Liver (tissue), 3 donors: Measurements from ENCODE around the gene MED23.

ENCODE experiments used
- ATF3 ChIP-seq: IDR thresholded peaks from 2 replicates; pipeline ENCODE4 v1.6.1; 2016; ENCODE audit warnings: antibody characterized with exemption
- EGR1 ChIP-seq, 2 donors: IDR thresholded peaks; 2 replicates each; pipeline ENCODE4 v1.6.1; 2016 to 2018; ENCODE audit warnings: antibody characterized with exemption in 2 of 2, low read depth in 2 of 2
- GABPA ChIP-seq, 2 donors: IDR thresholded peaks in 1 of 2; conservative IDR thresholded peaks in 1 of 2; 2 replicates each; pipeline ENCODE4 v1.6.1; 2016; ENCODE audit warnings: antibody characterized with exemption in 2 of 2, mild to moderate bottlenecking in 1 of 2, moderate library complexity in 1 of 2
- MAX ChIP-seq: IDR thresholded peaks from 2 replicates; pipeline ENCODE4 v1.6.1; 2016; ENCODE audit warnings: antibody characterized with exemption
- RAD21 ChIP-seq, 2 donors: IDR thresholded peaks; 2 replicates each; pipeline ENCODE4 v1.6.1; 2016; ENCODE audit warnings: antibody characterized with exemption in 2 of 2, mild to moderate bottlenecking in 2 of 2
- REST ChIP-seq: IDR thresholded peaks from 2 replicates; pipeline ENCODE4 v1.6.1; 2016; ENCODE audit warnings: antibody characterized with exemption, mild to moderate bottlenecking
- TAF1 ChIP-seq: conservative IDR thresholded peaks from 2 replicates; pipeline ENCODE4 v1.6.1; 2016; ENCODE audit warnings: antibody characterized with exemption, mild to moderate bottlenecking
- YY1 ChIP-seq: IDR thresholded peaks from 2 replicates; pipeline ENCODE4 v1.6.1; 2016; ENCODE audit warnings: antibody characterized with exemption, mild to moderate bottlenecking
- TF ChIP-seq, protein P1 (sequence below): fragments of 150-350 bp; IDR thresholded peaks from 2 replicates; pipeline ENCODE4 v1.5.1; 2017; ENCODE audit warnings: improper control_type of control experiment, low read depth, low read length; ENCODE audit not compliant: missing input control
- donor health status: healthy.
- donor health status: healthy.

- TF ChIP-seq, protein P1, sequence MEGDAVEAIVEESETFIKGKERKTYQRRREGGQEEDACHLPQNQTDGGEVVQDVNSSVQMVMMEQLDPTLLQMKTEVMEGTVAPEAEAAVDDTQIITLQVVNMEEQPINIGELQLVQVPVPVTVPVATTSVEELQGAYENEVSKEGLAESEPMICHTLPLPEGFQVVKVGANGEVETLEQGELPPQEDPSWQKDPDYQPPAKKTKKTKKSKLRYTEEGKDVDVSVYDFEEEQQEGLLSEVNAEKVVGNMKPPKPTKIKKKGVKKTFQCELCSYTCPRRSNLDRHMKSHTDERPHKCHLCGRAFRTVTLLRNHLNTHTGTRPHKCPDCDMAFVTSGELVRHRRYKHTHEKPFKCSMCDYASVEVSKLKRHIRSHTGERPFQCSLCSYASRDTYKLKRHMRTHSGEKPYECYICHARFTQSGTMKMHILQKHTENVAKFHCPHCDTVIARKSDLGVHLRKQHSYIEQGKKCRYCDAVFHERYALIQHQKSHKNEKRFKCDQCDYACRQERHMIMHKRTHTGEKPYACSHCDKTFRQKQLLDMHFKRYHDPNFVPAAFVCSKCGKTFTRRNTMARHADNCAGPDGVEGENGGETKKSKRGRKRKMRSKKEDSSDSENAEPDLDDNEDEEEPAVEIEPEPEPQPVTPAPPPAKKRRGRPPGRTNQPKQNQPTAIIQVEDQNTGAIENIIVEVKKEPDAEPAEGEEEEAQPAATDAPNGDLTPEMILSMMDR: no peak
- TF ChIP-seq ATF3 (no peak), EGR1 (IDR thresholded peaks at IDR 0.05; ENCODE audit: low read depth in 2 of 2) (no peak), REST (no peak), MAX (no peak), TAF1 (peak; percentile 32), YY1 (peak; percentile 36), GABPA (IDR thresholded peaks at IDR 0.05 in 1 of 2, conservative IDR thresholded peaks at IDR 0.05 in 1 of 2) (no peak), RAD21 (IDR thresholded peaks at IDR 0.05) (no peak)
These were observed 76.1 kb downstream of the MED23 start for GRCh38 chr6:131551902-131552301.
